ENCODE data around the gene RRP1B. TPM values are rescaled to one million over a fixed set of nuclear protein-coding genes. Genes with fewer than 3 reads are reported as not detected.

Gene RRP1B
- total RNA-seq, 2 donors from 2014 or later = 52.6 to 62.0 TPM

DNA sequence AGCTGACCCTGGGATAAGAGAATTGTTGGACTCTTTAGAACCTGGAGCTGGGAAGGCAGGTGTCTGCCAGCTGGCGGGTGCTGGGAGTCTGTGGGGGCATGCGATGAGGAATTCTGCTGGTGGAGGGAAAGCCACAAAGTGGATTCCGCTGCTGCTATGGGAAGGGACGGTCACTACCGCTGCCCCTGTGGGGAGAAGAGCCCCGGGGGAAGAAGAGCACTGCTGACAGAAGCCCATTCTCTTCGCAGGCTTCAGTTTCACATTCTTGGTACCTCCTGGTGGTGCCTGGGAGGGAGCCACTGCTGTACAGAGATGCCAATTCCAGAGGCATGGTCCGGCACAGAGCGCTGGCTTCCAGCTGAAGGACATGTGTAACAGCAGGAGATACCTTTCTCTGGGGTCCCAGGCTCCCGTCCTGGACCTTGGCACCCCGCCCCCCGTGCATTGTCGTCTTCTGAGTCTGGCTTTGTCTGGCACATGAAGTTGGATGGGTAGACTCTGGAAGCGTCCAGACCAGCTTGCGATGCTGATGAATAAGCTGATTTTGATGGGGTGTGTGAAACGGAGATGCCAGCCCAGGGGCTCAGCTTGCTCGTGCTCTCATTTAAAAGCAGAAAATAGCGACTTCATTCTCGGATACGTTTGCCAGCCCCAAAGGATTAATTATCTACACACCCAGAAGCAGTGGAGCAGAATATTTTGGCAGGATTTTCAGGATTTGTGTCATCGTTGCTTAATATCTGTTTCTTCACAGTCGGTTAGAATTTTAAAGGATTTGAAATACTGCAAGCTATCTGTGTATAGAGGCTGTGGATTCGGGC, 72.7 kb downstream of the RRP1B start:
- no peak overlapping the region for H3K27ac Mint-ChIP-seq
- H3K36me3 Mint-ChIP-seq (ENCODE audit: insufficient read depth in 2 of 2) = peaks cover 0 to 1% of the 10 kb centered on the region in 2 donors
- no peak for ATAC-seq (replicated peaks in 1 of 2)
- H3K27me3 Mint-ChIP-seq (ENCODE audit: low read depth) = no peaks in the 10 kb centered on the region
- H3K9me3 Mint-ChIP-seq = no peaks in the 10 kb centered on the region
- H3K4me1 Mint-ChIP-seq (ENCODE audit: low read depth) = peaks cover 67% of the 10 kb centered on the region
- no peak for DNase-seq
- H3K4me3 Mint-ChIP-seq = no peak overlapping the region

DNA sequence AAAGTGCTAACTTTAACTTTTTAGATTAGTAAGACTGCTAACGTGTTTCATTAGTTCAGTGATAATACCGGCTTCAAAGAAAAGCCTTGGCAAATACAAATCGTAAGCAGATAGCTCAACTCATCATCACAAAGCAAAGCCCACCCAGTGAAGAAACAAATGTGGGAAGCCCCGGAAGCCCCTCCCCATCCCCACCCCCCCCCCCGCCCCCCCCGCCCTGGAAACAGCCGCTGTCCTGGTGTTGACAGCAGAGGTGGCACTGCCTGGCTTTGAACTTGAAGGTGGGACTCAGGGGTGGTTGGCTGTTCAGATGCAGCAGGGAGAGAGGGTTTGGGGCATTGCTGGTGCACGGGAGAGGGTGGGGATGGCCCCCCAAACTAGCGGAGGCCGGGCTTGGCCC, 73.7 kb downstream of the RRP1B start:
- Mint-ChIP-seq H3K36me3 (ENCODE audit: insufficient read depth in 2 of 2) (peaks cover 0 to 1% of the 10 kb centered on the region in 2 donors), H3K4me3 (peak overlapping the region in 1 of 2 donors; percentile 48), H3K27ac (peak overlapping the region; percentile 57), H3K9me3 (no peaks in the 10 kb centered on the region), H3K27me3 (ENCODE audit: low read depth) (no peaks in the 10 kb centered on the region), H3K4me1 (ENCODE audit: low read depth) (peaks cover 57% of the 10 kb centered on the region)
- ATAC-seq (replicated peaks in 1 of 2) (no peak), DNase-seq (no peak)

DNA sequence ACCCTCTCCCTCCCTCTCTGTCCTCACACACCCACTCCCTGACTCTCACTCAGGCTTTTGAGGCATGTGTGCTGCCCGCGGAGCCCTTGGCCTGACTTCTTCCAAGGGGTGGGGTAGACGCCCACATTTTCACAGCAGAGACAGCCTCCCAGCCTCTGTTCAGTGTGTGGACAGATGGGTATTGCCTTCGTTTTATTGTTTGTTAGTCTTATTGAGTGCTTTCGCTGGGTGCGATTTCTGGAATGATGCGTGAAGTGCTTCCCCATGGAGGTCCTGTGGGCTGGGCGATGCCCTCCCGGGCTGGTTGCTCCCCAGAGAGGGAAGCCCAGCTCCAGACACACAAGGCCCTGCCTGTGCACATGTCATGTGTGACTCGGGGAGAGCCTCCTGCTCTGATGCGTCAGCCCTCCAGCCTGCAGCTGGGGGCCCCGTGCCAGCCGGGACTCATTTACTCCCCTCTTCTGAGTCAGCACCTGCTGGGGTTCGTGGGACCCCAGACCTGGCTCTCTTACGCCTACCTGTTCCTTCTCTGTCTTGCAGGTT, 74.2 kb downstream of the RRP1B start:
- H3K27ac Mint-ChIP-seq = peak overlapping the region; percentile 85
- peaks cover 52% of the 10 kb centered on the region for H3K4me1 Mint-ChIP-seq (ENCODE audit: low read depth)
- H3K9me3 Mint-ChIP-seq = no peaks in the 10 kb centered on the region
- peaks cover 0 to 1% of the 10 kb centered on the region in 2 donors for H3K36me3 Mint-ChIP-seq (ENCODE audit: insufficient read depth in 2 of 2)
- ATAC-seq (replicated peaks in 1 of 2) = peak; percentile 63 to 79
- H3K4me3 Mint-ChIP-seq = peak overlapping the region; percentile 59 to 70
- H3K27me3 Mint-ChIP-seq (ENCODE audit: low read depth) = no peaks in the 10 kb centered on the region
- DNase-seq = peak; percentile 28 to 50

DNA sequence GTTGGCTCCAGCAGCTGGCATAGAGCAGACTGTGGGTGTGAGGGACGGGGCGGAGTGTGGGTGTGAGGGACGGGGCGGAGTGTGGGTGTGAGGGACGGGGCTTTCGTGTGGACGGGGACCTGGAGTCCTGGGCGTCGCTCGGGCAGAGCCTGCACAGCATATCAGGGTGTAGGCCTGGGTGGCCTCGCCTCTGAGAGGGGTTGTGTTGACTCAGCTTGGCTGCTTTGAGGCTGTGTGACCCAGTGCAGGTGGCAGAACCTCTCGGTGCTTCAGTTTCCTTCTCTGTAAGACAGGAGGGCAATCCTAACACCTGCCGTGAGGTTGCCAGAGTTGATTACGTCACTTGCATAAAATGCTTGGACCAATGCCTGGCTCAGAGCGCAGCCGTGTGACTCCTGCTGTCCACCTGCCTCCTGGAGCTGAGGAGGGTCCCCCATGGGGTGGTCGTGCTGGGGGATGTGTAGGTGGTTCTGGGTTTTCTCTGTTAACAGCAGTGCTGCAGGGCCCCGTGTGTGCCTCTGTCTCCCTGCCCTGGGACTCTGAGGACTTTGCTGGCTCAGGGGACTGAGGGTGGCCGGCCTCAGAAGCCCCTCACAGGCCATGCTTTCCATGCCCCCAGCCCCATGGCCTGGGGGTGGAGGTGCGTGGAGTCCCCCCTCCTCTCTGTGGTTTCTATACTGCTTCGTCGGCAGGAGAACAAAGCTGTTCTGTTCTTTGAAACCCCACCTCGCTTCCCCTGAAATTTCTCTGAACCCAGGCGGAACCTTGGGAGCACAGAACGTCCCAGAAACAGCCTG, 75.0 kb downstream of the RRP1B start:
- H3K4me1 Mint-ChIP-seq (ENCODE audit: low read depth) = peaks cover 48% of the 10 kb centered on the region
- peaks cover 0 to 1% of the 10 kb centered on the region in 2 donors for H3K36me3 Mint-ChIP-seq (ENCODE audit: insufficient read depth in 2 of 2)
- DNase-seq = peak in 1 of 2 donors; percentile 28
- H3K4me3 Mint-ChIP-seq = peak overlapping the region; percentile 59 to 70
- H3K27ac Mint-ChIP-seq = no peak overlapping the region
- no peaks in the 10 kb centered on the region for H3K9me3 Mint-ChIP-seq
- peak; percentile 66 to 71 for ATAC-seq (replicated peaks in 1 of 2)
- no peaks in the 10 kb centered on the region for H3K27me3 Mint-ChIP-seq (ENCODE audit: low read depth)

DNA sequence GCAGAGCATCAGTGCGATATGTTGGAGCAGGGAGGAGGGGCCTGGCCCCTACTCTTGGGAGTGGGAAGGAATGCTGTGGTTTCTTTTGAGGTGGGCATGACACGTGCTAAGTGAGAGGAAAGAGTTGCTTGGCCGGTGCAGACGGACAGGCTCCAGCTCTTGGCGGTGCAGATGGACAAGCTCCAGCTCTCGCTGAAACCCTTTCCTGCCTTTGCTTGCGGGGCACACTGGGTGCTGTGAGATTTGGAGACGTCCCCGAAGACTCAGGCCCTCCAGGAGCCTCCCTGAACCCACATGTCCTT, 75.5 kb downstream of the RRP1B start:
- DNase-seq (no peak), ATAC-seq (replicated peaks in 1 of 2) (no peak)
- Mint-ChIP-seq H3K27ac (no peak overlapping the region), H3K27me3 (ENCODE audit: low read depth) (no peaks in the 10 kb centered on the region), H3K36me3 (ENCODE audit: insufficient read depth in 2 of 2) (peaks cover 0 to 1% of the 10 kb centered on the region in 2 donors), H3K9me3 (no peaks in the 10 kb centered on the region), H3K4me3 (peak overlapping the region; percentile 20 to 29), H3K4me1 (ENCODE audit: low read depth) (peaks cover 47% of the 10 kb centered on the region)

DNA sequence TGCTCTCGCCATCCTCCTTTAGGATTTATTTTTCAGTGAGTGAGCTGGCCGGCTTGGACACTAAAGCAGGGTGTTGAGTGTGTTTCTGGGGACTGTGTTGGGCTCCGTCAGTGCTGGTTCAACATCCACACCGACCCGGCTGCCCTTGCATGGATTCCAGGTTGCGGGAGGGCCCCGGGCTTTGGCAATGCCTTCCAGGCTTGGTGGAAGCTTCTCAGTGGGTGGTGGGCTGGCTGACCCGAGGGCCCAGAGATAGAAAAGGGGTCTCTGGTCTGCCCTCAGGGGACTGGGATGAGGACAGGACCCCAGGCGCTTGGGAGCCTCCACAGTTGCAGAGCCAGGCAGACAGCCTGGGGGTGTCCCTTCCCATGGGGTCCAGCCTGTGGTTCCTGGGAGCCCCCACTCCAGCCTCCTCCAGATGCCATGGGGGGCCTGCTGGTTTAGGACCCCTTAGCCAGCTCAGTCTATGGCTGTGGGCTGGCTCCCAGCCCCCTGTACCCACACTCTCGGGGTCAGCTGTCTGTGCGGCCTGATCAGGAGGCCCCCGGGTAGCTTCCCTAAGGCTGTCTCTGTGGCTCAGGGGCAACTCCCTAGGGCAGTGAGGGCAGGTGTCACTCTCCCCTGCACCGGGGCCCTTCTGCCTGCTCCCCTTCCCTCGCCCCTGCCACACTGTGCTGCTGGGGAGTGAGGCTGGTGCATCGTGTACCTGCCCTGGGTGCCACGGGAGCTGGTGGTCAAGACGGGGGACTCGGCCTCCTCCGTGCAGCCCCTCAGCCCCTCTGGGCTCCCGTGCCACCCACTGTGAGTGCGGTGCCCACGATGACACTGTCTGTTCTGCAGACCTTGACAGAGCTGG, 76.1 kb downstream of the RRP1B start:
- H3K9me3 Mint-ChIP-seq = no peaks in the 10 kb centered on the region
- H3K4me1 Mint-ChIP-seq (ENCODE audit: low read depth) = peaks cover 43% of the 10 kb centered on the region
- no peak for DNase-seq
- H3K4me3 Mint-ChIP-seq = peak overlapping the region in 1 of 2 donors; percentile 20
- H3K36me3 Mint-ChIP-seq (ENCODE audit: insufficient read depth in 2 of 2) = peaks cover 0 to 1% of the 10 kb centered on the region in 2 donors
- H3K27me3 Mint-ChIP-seq (ENCODE audit: low read depth) = no peaks in the 10 kb centered on the region
- no peak overlapping the region for H3K27ac Mint-ChIP-seq
- ATAC-seq (replicated peaks in 1 of 2) = no peak

DNA sequence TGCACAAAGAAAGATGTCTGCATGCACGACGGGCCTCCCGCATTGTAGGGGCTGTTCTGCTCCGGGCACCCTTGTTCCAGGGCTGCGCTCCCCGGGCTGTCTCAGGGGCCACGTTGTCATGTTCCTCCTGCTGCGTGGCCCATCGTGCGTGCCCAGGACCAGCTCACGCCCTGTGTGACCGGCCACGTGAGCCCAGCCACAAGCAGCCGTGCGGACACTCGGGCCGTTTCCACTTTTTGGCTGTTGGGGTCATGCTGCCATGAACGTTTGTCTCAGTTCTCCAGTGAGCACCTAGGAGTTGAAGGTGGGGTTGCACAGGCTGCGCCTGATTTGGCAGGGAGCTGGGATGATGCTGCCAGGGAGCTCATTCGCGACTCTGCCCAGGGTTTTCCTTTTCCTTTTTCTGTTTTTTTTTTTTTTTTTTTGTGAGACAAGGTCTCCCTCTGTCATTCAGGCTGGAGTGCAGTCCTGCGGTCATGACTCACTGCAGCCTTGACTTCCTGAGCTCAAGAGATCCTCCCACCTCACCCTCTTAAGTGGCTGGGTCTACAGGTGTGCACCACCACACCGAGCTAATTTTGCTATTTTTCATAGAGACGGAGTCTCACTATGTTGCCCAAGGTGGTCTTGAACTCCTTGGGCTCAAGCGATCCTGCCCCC, 77.0 kb downstream of the RRP1B start:
- DNase-seq (no peak), ATAC-seq (replicated peaks in 1 of 2) (no peak)
- Mint-ChIP-seq H3K9me3 (no peaks in the 10 kb centered on the region), H3K27ac (no peak overlapping the region), H3K4me3 (no peak overlapping the region), H3K27me3 (ENCODE audit: low read depth) (no peaks in the 10 kb centered on the region), H3K4me1 (ENCODE audit: low read depth) (peaks cover 39% of the 10 kb centered on the region), H3K36me3 (ENCODE audit: insufficient read depth in 2 of 2) (peaks cover 0 to 1% of the 10 kb centered on the region in 2 donors)

DNA sequence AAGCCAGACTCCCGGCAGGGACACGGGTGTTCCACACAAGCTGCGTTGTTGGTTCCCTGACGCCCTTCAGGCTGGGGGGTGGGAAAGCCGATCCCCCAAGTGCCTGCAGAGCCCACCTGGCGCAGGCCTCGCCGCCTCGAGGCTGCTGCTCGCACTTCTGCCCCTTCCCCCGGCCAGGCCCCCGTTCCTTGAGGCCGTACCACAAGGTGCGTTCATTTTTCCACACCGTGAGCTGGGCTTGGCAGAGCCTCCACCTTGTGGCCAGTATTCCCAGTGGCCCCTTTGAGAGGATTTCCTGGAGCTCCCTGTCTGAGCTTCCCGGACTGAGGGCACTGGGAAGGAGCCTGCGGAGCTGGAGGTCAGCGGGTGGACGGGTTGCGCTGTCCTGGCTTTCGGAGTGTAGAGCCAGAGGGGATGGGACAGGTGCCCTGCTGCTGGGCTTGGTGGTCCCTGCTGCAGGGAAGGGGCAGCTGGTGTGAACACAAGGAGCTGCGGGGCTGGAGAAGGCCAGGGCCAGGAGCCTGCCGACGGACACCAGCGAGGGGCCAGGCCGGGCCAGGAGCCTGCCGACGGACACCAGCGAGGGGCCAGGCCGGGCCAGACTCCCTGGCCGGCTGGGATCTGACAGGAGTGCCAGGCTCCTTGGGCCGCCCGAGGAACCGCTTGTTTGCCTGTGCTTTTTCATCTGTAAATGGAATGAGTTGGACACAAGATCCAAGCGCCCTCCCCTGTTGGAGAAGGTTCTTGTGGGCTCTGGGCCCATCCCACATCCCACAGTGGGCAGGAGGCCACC, 78.0 kb downstream of the RRP1B start:
- Mint-ChIP-seq H3K9me3 (no peaks in the 10 kb centered on the region), H3K4me3 (no peak overlapping the region), H3K4me1 (ENCODE audit: low read depth) (peaks cover 36% of the 10 kb centered on the region), H3K27ac (no peak overlapping the region), H3K27me3 (ENCODE audit: low read depth) (no peaks in the 10 kb centered on the region), H3K36me3 (ENCODE audit: insufficient read depth in 2 of 2) (peaks cover 0 to 1% of the 10 kb centered on the region in 2 donors)
- no peak for ATAC-seq (replicated peaks in 1 of 2)
- no peak for DNase-seq

DNA sequence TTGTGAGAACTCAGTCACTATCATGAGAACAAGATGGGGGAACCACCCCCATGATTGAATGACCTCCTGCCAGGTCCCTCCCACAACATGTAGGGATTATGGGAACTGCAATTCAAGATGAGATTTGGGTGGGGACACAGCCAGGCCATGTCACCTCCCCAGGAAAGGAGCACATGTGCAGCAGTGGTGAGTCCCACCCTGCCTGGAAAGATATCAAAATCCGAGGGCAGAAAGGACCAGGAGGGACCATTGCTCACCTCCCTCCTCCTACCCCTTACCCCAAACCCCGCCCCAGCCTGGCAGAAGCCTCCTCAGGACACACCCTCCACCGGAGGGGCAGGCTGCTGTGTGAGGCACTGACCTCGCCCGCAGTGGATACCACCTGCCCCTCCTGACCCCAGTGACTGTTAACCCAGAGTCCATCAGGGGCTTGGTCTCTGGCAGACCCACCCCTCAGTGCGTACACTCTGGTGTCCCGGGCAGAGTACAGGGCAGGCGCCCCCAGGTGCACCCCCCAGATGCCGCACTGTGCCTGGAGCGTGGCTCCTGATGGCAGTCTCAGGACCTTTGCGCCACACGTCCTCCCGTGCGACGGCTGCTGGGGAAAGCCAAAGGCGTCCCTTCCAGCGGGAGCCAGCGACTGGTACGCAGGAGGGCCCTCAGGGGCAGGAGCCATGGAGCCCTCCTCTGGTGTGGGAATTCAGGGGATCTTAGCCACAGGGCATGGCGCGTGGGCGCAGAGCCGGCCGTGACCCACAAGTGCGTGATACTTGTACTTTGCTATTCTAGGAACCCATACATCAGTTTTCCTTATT, 80.5 kb downstream of the RRP1B start:
- peaks cover 1 to 2% of the 10 kb centered on the region in 2 donors for H3K36me3 Mint-ChIP-seq (ENCODE audit: insufficient read depth in 2 of 2)
- H3K27me3 Mint-ChIP-seq (ENCODE audit: low read depth) = no peaks in the 10 kb centered on the region
- no peaks in the 10 kb centered on the region for H3K9me3 Mint-ChIP-seq
- DNase-seq (no peak), ATAC-seq (replicated peaks in 1 of 2) (peak in 1 of 2 donors; percentile 32)
- no peak overlapping the region for H3K27ac Mint-ChIP-seq
- no peak overlapping the region for H3K4me3 Mint-ChIP-seq
- H3K4me1 Mint-ChIP-seq (ENCODE audit: low read depth) = peaks cover 15% of the 10 kb centered on the region

DNA sequence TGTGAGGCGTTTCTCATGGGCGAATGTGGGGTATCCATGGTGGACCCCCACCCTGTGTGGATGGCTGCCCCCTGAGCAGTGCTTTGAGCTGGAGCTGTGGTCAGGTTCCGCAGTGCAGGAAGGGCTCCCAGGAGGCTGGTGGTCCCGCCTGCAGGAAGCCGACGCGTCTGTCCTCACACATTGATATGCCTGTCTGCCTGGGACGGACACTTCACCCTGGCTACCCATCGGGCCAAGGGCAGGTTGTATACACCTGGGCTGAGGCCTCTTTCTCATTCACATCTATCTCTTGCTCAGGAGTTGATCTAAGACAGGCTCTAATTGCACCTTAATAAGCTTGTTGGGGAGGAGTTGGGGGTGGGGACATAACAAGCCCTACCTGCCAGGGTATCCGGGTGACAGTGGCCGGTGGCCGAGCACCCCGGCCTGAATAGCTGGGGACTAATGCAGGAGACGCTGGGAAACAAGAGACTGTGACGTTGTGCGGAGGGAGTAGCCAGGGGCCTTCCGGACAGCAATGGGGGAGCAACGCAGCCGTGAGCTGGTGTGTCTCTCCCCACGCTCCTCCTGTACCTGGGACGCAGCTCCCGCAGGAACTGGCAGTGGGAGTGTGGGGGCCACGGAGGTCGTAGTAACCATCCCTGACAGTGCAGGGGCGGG, 81.3 kb downstream of the RRP1B start:
- H3K9me3 Mint-ChIP-seq = no peaks in the 10 kb centered on the region

More for the DNA sequence above, 81.3 kb downstream of the RRP1B start:
- Mint-ChIP-seq H3K4me3 (no peak overlapping the region), H3K27me3 (ENCODE audit: low read depth) (no peaks in the 10 kb centered on the region), H3K36me3 (ENCODE audit: insufficient read depth in 2 of 2) (peaks cover 2 to 6% of the 10 kb centered on the region in 2 donors), H3K4me1 (ENCODE audit: low read depth) (peaks cover 11% of the 10 kb centered on the region), H3K27ac (no peak overlapping the region)
- no peak for DNase-seq
- ATAC-seq (replicated peaks in 1 of 2) = peak in 1 of 2 donors; percentile 13
